ENCODE measurements around the gene AK5.

DNA sequence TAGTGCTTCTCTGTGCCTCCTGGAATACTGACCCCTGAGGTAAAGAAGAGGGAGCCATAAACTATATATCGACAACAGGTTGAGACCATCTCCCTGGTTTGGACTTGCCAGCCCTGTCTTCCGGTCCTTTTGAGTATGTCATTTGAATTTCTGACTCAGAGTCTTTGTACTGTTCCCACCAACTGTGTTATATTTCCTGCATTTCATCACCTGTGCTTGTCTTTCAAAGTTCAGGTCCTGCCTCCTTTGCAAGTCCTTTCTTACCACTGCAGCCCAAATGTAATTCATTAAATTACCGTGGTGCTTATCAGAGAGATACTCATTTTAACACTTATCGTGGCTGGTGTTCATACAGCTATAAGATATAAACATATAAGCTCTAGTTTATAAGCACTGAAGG lies 10.7 kb downstream of the AK5 start:
- no peak for TF ChIP-seq EZH2 (optimal IDR thresholded peaks at IDR 0.05; ENCODE audit: low read depth, low read length)
- TF ChIP-seq CTCF (IDR thresholded peaks at IDR 0.05; ENCODE audit: low read length), result no peak

Measured in MM.1S (cell line).